Measurements from ENCODE around the gene TRMT5. TPM values are rescaled to one million over a fixed set of nuclear protein-coding genes. Genes with fewer than 3 reads are reported as not detected.

Gene TRMT5
- total RNA-seq, 1 donor from 2014 or later: 15.6 TPM

- DNase-seq (ENCODE audit: low read depth): peak; percentile 51
Measured at GRCh38 chr14:60965402-60965801, 15.5 kb downstream of the TRMT5 start.

DNA sequence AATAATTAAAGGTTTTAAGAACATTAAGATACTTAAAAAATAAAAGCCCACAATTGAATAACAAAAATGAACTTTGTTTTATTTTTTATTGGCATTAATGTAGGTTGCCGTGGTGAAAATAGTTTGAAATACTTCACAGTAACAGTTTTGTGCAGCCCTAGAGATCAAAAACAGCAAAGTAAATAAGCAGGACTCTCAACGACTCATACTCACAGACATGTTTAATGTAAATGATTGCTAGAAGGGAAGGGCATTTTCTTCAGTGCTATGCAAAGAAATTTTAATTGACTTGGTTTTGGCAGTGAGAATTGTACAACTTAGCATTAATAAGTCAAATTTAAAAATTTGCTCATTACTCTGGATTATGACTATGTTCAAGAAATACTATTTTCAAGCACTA, 16.0 kb downstream of the TRMT5 start:
- DNase-seq (ENCODE audit: low read depth): no peak

GRCh38 chr14:60963761-60964160, 17.1 kb downstream of the TRMT5 start:
- no peak for DNase-seq (ENCODE audit: low read depth)

DNA sequence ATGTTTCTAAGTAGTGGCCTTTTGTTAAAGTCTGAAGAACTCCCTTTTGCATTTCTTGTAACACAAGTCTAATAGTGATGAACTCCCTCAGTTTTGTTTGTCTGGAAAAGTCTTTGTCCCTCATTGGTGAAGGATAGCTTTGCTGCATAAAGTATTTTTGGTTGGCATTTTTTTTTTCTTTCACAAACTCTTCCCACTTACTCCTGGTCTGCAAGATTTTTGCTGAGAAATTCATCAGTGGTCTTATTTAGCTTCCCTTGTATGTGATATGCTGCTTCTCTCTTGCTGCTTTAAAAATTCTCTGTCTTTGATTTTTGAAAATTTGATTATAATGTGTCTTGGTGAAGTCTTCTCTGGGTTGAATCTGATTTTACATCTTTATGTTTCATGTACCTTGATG, 22.7 kb downstream of the TRMT5 start:
- DNase-seq (ENCODE audit: low read depth): no peak

DNA sequence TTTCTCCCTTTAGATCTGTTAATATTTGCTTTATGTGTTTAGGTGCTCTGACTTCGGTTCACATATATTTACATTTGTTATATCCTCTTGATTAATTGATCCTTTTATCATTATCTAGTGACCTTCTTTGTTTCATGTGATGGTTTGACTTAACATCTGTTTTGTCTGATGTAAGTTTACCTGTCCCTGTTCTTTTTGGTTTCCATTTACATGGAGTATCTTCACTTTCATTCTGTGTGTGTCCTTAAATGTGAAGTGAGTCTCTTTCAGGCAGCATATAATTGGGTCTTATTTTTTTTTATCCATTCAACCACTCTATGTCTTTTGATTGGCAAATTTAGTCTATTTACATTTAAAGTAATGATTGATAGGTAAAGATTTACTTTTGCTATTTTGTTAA, 24.2 kb downstream of the TRMT5 start:
- no peak for DNase-seq (ENCODE audit: low read depth)

GRCh38 chr14:60956202-60956601, 24.7 kb downstream of the TRMT5 start:
- no peak for DNase-seq (ENCODE audit: low read depth)

GRCh38 chr14:60951776-60952435, 29.0 kb downstream of the TRMT5 start:
- no peak for DNase-seq (ENCODE audit: low read depth)

GRCh38 chr14:60946773-60947172, 34.1 kb downstream of the TRMT5 start:
- DNase-seq (ENCODE audit: low read depth): no peak

- DNase-seq (ENCODE audit: low read depth): peak; percentile 44
Measured at GRCh38 chr14:60945984-60946383, 34.9 kb downstream of the TRMT5 start.

DNA sequence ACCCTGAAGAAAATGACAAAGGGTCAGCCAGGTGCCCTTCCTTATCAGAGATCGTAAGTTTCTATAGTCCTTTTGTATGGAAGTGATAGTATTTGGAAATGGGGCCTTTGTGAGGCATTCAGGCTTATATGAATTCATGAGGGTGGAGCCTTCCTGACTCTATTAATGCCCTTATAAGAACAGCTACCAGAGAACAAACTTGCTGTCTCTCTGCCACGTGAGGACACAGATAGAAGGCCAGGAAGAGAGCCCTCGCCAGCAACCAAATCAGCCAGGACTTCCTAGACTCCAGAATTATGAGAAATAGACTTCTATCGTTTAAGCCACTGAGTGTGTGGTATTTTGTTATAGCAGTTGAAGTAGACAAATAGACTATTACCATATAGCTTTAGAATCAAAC, 36.7 kb downstream of the TRMT5 start:
- DNase-seq (ENCODE audit: low read depth): no peak

DNA sequence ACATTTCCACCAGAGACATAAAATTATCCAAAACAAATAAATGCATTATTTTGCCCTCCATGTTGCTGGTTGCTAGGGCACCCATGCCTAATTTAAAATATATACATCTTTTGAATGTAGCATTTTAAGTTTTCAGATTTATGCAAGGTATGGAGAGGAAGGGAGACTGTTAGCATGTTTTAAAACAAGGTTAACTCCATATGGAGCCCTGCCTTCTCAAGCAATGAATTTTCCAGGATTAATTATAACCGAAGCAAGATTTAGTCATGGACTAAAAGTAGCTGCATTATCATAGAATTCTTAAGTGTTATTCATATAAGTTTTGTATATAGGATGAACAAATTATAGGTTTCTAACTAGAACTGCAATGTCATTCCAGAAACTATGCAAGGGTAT, 37.2 kb downstream of the TRMT5 start:
- no peak for DNase-seq (ENCODE audit: low read depth)

DNA sequence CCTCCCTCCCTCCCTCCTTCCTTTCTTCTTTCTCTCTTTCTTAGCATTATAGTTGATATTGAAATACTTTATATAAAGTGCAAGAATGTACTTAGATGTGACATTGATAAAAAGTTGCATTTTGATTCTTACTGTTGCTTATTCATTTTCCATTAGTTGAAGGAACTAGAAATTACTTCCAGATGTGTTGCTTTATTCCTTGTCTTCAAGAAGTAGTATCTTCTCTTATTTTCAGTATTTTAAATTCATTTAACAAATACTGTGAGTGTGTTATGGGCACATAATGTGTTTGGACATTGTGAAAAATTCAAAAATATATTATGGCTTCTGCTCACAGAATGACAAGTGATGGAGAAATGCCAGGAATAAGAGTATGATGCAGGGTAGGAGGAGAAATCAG, 45.6 kb downstream of the TRMT5 start:
- no peak for DNase-seq (ENCODE audit: low read depth)

GRCh38 chr14:60933920-60934655, 46.8 kb downstream of the TRMT5 start:
- DNase-seq (ENCODE audit: low read depth): no peak

DNA sequence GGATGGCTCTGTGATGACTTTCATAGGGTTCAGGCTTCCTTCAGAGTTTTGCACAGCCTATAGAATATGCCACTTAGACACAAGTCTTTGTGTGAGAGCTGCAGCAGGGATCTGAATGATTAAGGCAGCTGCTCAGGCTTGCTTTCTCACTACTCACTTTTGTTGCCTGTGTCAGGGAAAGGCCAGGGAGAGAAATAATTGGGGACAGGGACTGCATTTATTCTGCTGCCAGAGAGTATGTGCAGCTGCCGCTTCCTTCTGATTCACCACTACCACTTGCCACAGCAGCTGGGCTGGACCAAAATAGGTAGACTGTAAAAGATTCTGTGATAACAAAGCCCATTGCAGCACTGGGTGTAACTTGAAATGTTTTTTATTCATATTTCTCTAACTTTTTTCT, 49.7 kb downstream of the TRMT5 start:
- peak; percentile 99 for DNase-seq (ENCODE audit: low read depth)

- DNase-seq (ENCODE audit: low read depth): peak; percentile 47
Measured at GRCh38 chr14:60926002-60926401, 54.9 kb downstream of the TRMT5 start.

- no peak for DNase-seq (ENCODE audit: low read depth)
Measured at GRCh38 chr14:60925286-60925685, 55.6 kb downstream of the TRMT5 start.

- DNase-seq (ENCODE audit: low read depth): no peak
Measured at GRCh38 chr14:60922050-60922449, 58.8 kb downstream of the TRMT5 start.

Other genes starting within 250 kb of the TRMT5 start
- gene MNAT1, start 246.3 kb downstream of the TRMT5 start, total RNA-seq: 83.7 and 88.6 TPM in 2 replicates
- 60.1 and 71.5 TPM in 2 replicates for gene SLC38A6, start 166 bp upstream of the TRMT5 start, total RNA-seq